GM19372 (cell line): Measurements from ENCODE around the gene COTL1.
"Not testable (repeated sequence)": the region's sequence is repeated elsewhere in the genome, so short reads cannot be mapped to it uniquely, and the experiment has no call there.

Experiments
- ATAC-seq: cut with Tn5 transposase; IDR thresholded peaks from one replicate; pipeline ENCODE4 v1.9.1; 2021; ENCODE audit warnings: mild to moderate bottlenecking, low read depth, moderate library complexity; ENCODE audit not compliant: unreplicated experiment

The COTL1 gene

GRCh38 chr16:84535408-84535807, 82.5 kb downstream of the COTL1 start:
- no peak for ATAC-seq

- ATAC-seq: no peak
These were observed 83.1 kb downstream of the COTL1 start for GRCh38 chr16:84534815-84535214.

GRCh38 chr16:84532855-84533486, 84.9 kb downstream of the COTL1 start:
- ATAC-seq: no peak

DNA sequence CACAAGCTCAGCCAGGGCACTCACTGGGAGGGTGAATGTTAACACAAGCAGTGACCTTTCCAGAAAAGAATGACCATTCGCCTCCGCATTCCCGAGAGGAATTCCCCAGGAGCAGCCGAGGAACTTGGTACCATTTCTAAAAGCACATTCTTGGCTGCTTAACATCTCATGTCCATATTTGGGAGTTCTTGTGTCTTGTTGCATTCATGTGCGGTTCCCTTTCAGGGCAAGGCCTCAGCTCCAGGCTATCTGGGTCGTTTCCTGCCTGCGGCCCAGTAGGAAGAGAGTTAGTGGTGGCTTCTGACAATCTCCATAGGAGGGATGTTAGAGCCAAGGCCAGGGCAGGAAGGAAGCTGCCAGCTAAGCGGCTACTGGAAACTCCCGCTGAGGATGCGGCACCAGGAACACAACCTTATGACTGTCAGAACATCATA, 85.6 kb downstream of the COTL1 start:
- ATAC-seq: no peak

DNA sequence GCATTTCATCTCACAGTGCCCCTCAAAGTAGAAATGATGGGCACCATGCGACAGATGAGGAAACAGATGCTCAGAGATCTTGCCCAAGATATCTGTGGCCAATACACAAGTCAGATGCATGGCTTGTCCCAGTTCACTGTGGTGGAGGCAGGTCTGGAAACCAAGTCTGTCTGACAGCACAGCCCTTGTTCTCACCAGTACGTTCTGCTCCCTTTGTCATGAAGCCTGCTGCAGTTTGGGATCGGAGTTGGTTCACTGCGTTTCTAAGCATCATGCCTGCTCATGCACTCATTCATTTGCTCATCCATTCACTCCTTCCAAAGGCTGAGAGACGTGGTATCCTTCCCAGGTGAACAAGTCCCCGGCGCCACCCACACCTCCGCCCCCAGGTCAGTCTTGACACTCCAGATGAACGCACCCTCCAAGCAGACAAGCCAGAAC, 86.2 kb downstream of the COTL1 start:
- no peak for ATAC-seq

- ATAC-seq: no peak
These were observed 87.3 kb downstream of the COTL1 start for GRCh38 chr16:84530590-84530989.

GRCh38 chr16:84529607-84530006, 88.3 kb downstream of the COTL1 start:
- no peak for ATAC-seq

GRCh38 chr16:84528322-84528721, 89.6 kb downstream of the COTL1 start:
- ATAC-seq: no peak

- ATAC-seq: no peak
These were observed 90.2 kb downstream of the COTL1 start for GRCh38 chr16:84527532-84528269.

DNA sequence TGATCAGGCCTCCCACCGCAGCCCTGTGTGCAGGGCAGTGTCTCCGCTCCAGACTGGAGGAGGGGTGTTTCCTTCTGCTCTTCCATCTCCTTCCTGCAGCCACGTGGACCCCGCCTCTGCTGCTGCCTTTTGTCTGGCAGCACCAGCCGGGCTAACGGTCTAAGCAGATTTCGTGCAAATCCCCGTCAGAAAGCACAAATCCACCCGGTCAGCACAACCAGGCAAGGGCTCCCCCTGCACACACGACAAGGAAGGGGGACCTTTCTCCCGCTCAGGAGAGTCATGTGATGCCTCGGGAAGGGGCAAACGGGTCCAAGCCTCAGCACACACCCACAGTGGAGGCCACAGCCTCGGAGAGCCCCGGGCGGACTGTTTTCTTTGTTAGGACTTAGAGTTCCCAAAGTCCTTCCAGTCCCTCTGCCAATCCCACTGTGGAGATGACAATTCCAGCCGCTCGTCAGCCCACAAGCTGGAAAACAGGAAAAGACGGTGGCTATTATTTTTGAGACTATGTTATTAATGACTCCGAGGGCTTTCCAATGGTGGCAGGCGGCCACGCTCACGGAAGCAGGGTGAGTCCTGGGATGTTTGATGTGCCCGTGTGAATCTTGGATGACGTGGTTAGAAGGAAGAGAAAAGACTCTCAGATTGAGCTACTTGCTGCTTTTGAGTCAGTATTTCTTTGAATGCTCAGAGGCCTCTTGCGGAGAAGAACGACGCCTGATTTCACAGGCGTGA, 90.9 kb downstream of the COTL1 start:
- ATAC-seq: no peak

- not testable (repeated sequence) for ATAC-seq
These were observed 92.8 kb downstream of the COTL1 start for GRCh38 chr16:84524941-84525581.

DNA sequence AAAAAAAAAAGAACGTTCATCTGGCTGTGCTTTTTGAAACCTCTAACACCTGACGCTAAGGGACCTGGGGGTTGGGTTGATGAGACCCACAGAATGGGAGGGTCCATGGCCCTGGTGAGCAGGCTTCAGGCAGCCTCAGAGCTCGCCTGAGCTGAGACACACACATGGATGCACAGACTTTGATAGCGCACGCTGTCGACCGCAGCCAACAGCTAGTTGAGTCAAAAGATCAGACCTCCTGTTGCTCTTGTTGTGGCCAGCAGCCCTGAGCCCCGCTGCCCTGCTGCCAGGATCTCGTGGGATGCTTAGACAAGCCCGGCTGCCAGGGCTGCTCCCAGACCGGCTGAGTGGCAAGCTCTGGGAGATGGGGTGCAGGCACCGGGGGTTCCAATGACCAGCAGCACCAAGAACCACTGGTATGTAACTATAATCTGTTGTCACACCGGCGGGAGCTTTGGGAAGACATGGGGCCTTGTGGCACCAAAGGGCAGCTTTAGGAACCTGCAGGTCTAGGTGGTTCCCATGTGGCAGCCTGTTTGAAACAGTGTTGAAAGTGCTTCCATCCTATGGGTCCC, 93.4 kb downstream of the COTL1 start:
- ATAC-seq: no peak

- no peak for ATAC-seq
These were observed 96.4 kb downstream of the COTL1 start for GRCh38 chr16:84521497-84521770.

GRCh38 chr16:84520725-84521496, 97.0 kb downstream of the COTL1 start:
- no peak for ATAC-seq

DNA sequence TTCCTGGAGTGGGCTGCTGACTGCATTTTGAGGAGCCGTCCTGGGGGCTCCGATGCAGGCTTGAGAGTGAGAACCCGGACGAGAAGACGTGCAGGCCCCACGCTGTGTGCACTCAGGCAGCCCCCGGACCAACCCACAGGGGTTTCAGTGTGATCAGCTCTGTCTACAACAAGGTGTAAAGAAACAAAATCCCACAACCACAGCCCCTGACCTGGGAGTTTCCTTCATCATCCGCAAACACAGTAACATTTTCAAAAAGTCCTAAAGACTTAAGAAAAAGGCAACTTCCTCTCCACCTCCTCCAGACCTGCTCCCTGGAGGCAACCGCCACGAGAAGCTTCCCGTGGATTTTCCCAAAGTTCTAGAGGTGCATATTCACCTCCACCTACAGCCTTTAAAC, 98.0 kb downstream of the COTL1 start:
- no peak for ATAC-seq

- ATAC-seq: no peak
These were observed 99.0 kb downstream of the COTL1 start for GRCh38 chr16:84518804-84519341.

GRCh38 chr16:84518220-84518619, 99.7 kb downstream of the COTL1 start:
- not testable (repeated sequence) for ATAC-seq

DNA sequence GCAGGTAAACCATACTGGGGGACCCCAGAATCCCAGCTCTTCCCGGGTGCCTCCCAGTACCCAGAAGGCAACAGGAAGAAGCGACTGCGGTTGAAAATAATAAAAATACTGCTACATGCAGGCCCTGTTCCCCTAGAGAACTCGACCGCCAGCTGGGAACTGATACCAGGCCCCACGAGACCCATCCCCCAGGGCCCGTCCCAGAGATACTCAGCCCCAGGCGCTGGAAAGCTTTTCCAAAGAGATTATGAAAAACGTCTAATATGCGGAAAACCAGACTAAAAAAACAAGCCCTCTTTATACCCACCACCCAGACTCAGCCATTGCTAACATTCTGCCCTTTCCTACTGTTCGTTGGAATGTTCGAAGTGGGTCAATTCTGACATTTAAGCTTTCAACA, 100.5 kb downstream of the COTL1 start:
- ATAC-seq: no peak
